Lung (tissue), 12 donors: ENCODE data around the gene BHMT. TPM values are rescaled to one million over a fixed set of nuclear protein-coding genes. Genes with fewer than 3 reads are reported as not detected.
A peak's percentile ranks its signal among the peaks of the same experiment; 100 is the strongest.
"Not testable (repeated sequence)": the region's sequence is repeated elsewhere in the genome, so short reads cannot be mapped to it uniquely, and the experiment has no call there.

Source experiments
- ATAC-seq: fragments of 200-7000 bp; cut with Tn5 transposase; one replicate; pipeline ENCODE4 v1.9.1; 2020; ENCODE audit warnings: moderate number of reproducible peaks; ENCODE audit not compliant: insufficient read depth, low FRiP score
- DNase-seq, 3 donors: peaks; one replicate each; pipeline ENCODE4 v3.0.0-alpha.2; 2013 to 2017
- H3K27ac ChIP-seq, 2 donors: one replicate each; pipeline ENCODE4 v1.5.1; 2013; ENCODE audit warnings: mild to moderate bottlenecking in 2 of 2, moderate library complexity in 2 of 2, control low read depth in 1 of 2, inconsistent platforms in 1 of 2, low read depth in 1 of 2, low read length in 1 of 2
- H3K27me3 ChIP-seq, 3 donors: one replicate each; pipeline ENCODE4 v1.5.1; 2013; ENCODE audit warnings: low read length in 2 of 3; ENCODE audit not compliant: control insufficient read depth in 3 of 3, insufficient read depth in 3 of 3
- H3K36me3 ChIP-seq, 4 donors: one replicate each; pipeline ENCODE4 v1.5.1; 2013; ENCODE audit warnings: low read length in 4 of 4, mild to moderate bottlenecking in 1 of 4, moderate library complexity in 1 of 4; ENCODE audit not compliant: control insufficient read depth in 4 of 4, insufficient read depth in 4 of 4
- H3K4me1 ChIP-seq, 5 donors: one replicate each; pipeline ENCODE4 v1.5.1; 2013; ENCODE audit warnings: low read length in 5 of 5, mild to moderate bottlenecking in 2 of 5, moderate library complexity in 1 of 5; ENCODE audit not compliant: control insufficient read depth in 5 of 5, insufficient read depth in 5 of 5
- H3K4me3 ChIP-seq: one replicate; pipeline ENCODE4 v1.5.1; 2013; ENCODE audit warnings: mild to moderate bottlenecking, control low read depth, moderate library complexity
- H3K9ac ChIP-seq, 2 donors: one replicate each; pipeline ENCODE4 v1.5.1; 2013; ENCODE audit warnings: low read length in 2 of 2, control low read depth in 1 of 2; ENCODE audit not compliant: insufficient read depth in 1 of 2
- H3K9me3 ChIP-seq, 4 donors: one replicate each; pipeline ENCODE4 v1.5.1; 2013; ENCODE audit warnings: low read length in 3 of 4, mild to moderate bottlenecking in 1 of 4, moderate library complexity in 1 of 4; ENCODE audit not compliant: control insufficient read depth in 4 of 4, insufficient read depth in 3 of 4
- CTCF ChIP-seq: IDR thresholded peaks from 2 replicates; pipeline ENCODE4 v1.5.1; 2012; ENCODE audit warnings: mild to moderate bottlenecking; ENCODE audit errors: control extremely low read depth, extremely low read depth
- WGBS, 2 donors: extraction: QIAGEN DNeasy Blood & Tissue Kit; methylation state at CpG; one replicate each; pipeline ENCODE4 v1.1.7; 2013; 5-methylcytosine and 5-hydroxymethylcytosine counted together
- polyA plus RNA-seq, 2 donors: library from polyadenylated mRNA; stranded (reverse); fragments of 200-250 nt; gene quantifications; one replicate each; pipeline ENCODE4 v1.2.1, GENCODE V29; 2013
- total RNA-seq, 2 donors: library from RNA; depleted of rRNA in 1 of 2; stranded (reverse); fragments of >200 nt in 1 of 2; gene quantifications; one replicate each; pipeline ENCODE4 v1.2.1, GENCODE V29; 2014 to 2021
- donor health status: control.
- donor health status: control.
- donor health status: Bipolar disorder and iron deficiency.
- donor health status: healthy.
- donor health status: DM: yes; HTN: yes; CAD: no.

Gene BHMT
- total and polyA plus RNA-seq, 4 donors, result 0.06 to 0.55 (median 0.46) TPM; not detected in 1

- Histone ChIP-seq H3K4me1 (no peaks in the 10 kb centered on the region), H3K4me3 (no peak overlapping the region), H3K27ac (no peak overlapping the region), H3K9ac (no peak overlapping the region), H3K36me3 (no peaks in the 10 kb centered on the region), H3K9me3 (peaks cover 0 to 2% (median 0%) of the 10 kb centered on the region in 4 donors), H3K27me3 (peaks cover 0 to 11% (median 0%) of the 10 kb centered on the region in 3 donors)
- ATAC-seq (no peak), DNase-seq (no peak)
- TF ChIP-seq CTCF, result no peak
Observed at GRCh38 chr5:79170661-79171060, 59.1 kb downstream of the BHMT start.

DNA sequence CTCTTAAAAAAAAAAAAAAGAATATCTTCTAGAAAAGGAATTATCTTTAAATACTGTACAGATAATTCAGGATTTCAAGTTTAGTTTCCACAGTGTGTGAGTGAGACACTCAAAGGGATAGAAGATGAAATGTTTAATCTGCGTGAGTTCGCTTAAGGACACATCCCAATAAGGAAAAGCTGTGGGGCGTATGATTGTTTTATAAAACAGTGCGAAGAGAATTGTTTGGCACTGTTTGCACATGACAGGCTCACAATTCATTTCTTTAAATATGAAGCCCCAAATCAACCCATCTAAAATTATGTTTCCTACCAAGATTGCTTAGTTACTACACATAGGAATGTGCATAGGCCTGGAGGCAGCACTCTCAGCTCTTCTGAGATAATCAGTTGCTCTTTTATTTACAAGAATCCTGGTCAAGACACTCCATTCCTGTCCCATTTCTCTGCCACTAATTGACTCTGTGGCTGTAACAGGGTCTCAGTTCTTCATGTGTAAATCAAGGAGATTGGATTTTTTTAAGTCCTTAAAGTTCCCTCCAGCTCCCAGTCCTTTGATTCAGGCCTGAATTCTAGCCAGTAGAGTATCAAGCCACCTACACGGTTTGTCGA lies 60.1 kb downstream of the BHMT start:
- DNase-seq (no peak), ATAC-seq (no peak)
- Histone ChIP-seq H3K4me1 (no peaks in the 10 kb centered on the region), H3K4me3 (no peak overlapping the region), H3K9me3 (peaks cover 0 to 2% (median 0%) of the 10 kb centered on the region in 4 donors), H3K36me3 (no peaks in the 10 kb centered on the region), H3K9ac (no peak overlapping the region), H3K27me3 (peaks cover 0 to 11% (median 0%) of the 10 kb centered on the region in 3 donors), H3K27ac (no peak overlapping the region)
- TF ChIP-seq CTCF, result no peak
- WGBS, 2 donors, result 89 to 92% methylated on average over 6 of the region's 6 CpGs

DNA sequence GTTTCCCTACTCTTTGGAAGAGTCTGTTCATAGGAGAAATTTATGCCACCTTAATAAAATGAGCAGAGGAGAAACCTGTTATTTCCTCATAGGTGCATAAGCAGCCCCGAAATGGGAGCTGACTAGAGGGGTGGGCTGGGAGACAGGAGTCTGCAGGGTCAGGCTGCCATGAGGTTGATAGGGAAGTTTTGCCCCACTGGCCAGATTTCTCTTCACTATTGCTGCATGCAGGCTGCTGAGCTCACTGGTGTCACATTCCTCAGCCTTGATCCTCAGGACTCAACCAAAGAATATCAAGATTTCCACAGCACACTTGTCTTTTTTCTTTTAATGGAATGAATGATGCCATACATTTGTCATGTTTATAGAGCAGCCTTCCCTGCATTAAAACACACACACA lies 60.7 kb downstream of the BHMT start:
- Histone ChIP-seq H3K9ac (no peak overlapping the region), H3K4me1 (no peaks in the 10 kb centered on the region), H3K27me3 (peaks cover 0 to 11% (median 0%) of the 10 kb centered on the region in 3 donors), H3K9me3 (peaks cover 0 to 2% (median 0%) of the 10 kb centered on the region in 4 donors), H3K36me3 (no peaks in the 10 kb centered on the region), H3K4me3 (no peak overlapping the region), H3K27ac (no peak overlapping the region)
- WGBS, 2 donors, result 94 to 97% methylated on average over 1 of the region's 1 CpG
- no peak for TF ChIP-seq CTCF
- ATAC-seq (no peak), DNase-seq (no peak)

DNA sequence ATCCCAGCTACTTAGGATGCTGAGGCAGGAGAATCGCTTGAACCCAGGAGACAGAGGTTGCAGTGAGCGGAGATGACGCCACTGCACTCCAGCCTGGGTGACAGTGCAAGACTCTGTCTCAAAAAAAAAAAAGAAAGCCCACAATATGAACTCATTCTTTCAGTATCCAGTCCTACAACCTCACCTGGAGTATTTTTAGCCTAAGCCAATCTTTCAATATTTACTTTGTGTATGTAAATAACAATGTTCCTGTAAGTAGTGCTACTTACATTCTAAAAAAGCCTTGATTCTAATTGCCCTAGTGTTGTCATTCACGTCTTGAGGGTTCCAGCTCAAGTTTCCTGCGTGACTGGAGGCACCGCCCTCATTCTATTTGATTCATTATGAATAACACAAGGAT lies 62.0 kb downstream of the BHMT start:
- no peak overlapping the region for H3K9ac ChIP-seq
- 75 to 83% methylated on average over 6 of the region's 6 CpGs for WGBS, 2 donors
- H3K27ac ChIP-seq, result no peak overlapping the region
- no peak for TF ChIP-seq CTCF
- H3K27me3 ChIP-seq, result peaks cover 0 to 11% (median 0%) of the 10 kb centered on the region in 3 donors
- ATAC-seq, result peak; percentile 82
- H3K9me3 ChIP-seq, result peaks cover 0 to 2% (median 0%) of the 10 kb centered on the region in 4 donors
- DNase-seq, result peak in 2 of 3 donors; percentile 45 to 69
- H3K36me3 ChIP-seq, result no peaks in the 10 kb centered on the region
- H3K4me1 ChIP-seq, result no peaks in the 10 kb centered on the region
- no peak overlapping the region for H3K4me3 ChIP-seq

DNA sequence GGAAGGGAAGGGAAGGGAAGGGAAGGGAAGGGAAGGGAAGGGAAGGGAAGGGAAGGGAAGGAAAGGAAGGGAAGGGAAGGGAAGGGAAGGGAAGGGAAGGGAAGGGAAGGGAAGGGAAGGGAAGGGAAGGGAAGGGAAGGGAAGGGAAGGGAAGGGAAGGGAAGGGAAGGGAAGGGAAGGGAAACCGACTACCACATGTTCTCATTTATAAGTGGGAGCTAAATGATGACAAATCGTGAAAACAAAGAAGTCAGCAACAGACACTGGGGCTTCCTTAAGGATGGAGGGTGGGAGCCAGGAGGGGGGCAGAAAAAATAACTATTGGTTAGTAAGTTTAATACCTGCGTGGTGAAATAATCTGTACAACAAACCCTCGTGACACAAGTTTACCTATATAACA lies 68.8 kb downstream of the BHMT start:
- H3K36me3 ChIP-seq, H3K4me1 ChIP-seq, ATAC-seq, H3K27me3 ChIP-seq, H3K9ac ChIP-seq, H3K4me3 ChIP-seq, H3K9me3 ChIP-seq, DNase-seq, H3K27ac ChIP-seq: not testable (repeated sequence)
- WGBS, 2 donors, result 91 to 95% methylated on average over 4 of the region's 4 CpGs
